ENCODE results near the gene RASSF5.
A peak's percentile ranks its signal among the peaks of the same experiment; 100 is the strongest.
"Not testable (repeated sequence)": the region's sequence is repeated elsewhere in the genome, so short reads cannot be mapped to it uniquely, and the experiment has no call there.

The RASSF5 gene

DNA sequence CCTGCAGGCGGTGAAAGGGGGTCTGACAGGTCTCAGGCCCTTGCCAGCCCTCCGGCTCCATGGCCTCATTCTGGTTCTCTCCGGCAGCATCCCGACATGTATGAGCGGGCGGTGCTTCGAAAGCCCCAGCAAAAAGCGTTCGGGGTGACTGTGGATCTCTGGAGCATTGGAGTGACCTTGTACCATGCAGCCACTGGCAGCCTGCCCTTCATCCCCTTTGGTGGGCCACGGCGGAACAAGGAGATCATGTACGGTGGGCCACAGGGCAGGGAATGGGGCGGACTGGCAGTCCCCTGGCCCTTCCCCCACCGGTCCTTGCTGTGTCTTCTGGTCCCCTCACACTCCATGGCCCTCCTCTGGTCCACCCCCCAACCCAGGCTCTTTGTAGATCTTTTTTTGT, 30.7 kb upstream of the RASSF5 start:
- no peak for DNase-seq (ENCODE audit: low read depth)

DNA sequence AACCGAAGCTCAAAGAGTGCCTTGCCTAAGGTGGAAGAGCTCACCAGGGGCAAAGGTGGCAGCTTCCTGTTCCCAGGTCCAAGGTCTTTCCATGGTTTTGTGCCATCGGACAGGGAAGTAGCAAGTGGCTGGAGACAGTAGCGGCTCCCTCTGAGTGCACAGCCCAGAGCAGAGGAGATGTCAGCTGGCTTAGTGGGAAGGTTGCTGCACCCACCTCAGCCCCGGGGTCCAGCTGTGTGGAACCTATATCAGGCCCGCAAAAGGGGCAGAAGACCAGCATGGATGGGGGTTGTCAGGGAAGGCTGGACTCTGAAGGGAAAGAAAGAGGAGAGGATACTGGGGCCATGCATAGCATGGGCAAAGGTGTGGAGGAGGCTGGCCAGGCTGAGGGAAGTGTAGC, 30.2 kb upstream of the RASSF5 start:
- no peak for DNase-seq (ENCODE audit: low read depth)

DNA sequence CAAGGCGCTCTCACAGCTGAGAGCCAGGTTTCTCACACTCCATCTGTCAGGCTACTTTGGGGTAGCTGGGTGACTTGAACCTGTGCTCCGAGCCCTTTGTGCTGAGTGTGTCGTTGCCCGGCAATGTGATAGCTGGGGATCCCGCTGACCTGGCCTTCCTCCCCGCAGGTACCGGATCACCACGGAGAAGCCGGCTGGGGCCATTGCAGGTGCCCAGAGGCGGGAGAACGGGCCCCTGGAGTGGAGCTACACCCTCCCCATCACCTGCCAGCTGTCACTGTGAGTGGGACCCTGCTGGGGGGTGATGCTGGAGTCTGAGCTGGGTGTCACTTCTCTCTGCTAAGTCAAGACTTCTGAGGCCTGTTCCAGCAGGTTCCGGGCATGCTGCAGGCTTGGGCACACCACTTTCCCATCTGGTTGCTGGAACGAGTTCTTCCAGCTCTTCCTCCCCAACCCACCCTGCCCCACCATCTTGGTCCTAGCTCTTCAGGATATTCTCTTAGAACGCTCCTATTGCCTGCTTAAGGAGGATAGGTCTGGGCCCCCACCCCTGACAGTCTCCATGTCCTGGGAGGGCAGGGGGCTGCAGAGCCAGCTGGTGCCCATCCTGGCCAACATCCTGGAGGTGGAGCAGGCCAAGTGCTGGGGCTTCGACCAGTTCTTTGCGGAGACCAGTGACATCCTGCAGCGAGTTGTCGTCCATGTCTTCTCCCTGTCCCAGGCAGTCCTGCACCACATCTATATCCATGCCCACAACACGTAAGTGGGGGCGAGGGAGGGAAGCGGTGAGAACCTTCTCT, 29.6 kb upstream of the RASSF5 start:
- no peak for DNase-seq (ENCODE audit: low read depth)

DNA sequence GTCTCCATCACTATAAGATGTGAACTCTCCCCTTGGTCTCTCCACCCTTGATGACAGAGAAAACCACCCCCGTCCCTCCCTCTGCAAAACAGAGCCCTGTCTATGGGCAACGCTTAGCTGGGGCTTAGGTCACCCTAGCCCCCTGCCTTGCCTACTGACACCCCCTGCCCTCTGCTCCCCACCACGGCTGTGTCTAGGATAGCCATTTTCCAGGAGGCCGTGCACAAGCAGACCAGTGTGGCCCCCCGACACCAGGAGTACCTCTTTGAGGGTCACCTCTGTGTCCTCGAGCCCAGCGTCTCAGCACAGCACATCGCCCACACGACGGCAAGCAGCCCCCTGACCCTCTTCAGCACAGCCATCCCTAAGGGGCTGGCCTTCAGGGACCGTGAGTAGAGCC, 28.6 kb upstream of the RASSF5 start:
- DNase-seq (ENCODE audit: low read depth) = no peak

DNA sequence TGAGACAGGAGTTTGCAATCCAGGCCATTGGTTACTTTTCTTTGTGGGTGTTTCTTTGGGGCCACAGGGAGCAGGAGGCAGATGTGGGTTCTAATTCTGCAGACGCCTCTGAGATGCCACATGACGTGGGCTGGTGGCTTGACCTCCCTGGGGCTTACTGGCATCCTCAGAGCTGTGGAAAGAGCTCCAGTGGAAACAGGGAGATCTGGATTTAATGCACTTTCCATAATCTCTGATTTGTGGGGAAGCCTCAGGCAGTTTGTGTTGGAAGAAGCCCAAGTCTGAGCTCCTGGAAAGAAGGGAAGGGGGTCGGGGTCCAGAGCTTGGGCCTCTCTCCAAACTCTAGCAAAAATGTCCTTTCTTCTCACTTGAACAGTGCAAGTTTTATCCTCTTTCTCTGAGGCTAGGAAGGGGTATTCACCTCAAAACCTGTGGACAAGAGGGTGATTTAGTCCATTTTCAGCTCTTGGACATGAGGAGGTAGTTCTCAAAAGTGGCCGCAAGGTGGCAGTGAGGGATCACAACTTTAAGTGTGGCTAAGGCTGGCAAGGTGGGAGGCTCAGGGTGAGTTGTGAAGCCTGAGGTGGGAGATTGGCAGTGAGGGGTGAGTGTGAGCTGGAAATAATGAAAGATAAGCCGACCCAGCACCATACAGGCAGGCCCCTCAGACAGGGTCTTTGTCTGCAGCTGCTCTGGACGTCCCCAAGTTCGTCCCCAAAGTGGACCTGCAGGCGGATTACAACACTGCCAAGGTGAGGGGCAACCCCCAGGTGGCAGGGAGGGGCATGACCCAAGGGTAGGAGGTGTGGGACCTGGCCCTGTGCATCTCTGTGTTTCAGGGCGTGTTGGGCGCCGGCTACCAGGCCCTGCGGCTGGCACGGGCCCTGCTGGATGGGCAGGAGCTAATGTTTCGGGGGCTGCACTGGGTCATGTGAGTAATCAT, 27.9 kb upstream of the RASSF5 start:
- peak; percentile 24 for DNase-seq (ENCODE audit: low read depth)

DNA sequence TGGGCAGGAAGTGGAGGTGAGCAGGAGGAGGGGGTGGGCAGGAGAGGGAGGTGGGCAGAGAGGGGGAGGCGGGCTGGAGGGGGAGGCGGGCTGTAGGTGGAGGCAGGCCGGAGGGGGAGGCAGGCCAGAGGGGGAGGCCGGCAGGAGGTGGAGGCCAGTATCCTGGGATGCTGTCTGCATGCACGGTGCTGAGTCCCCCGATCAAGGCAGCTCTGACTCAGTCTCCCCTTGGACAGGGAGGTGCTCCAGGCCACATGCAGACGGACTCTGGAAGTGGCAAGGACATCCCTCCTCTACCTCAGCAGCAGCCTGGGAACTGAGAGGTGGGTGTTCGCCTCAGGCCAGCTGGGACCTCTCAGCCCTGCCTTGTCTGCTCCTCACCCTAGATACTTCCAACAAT, 27.1 kb upstream of the RASSF5 start:
- no peak for DNase-seq (ENCODE audit: low read depth)

DNA sequence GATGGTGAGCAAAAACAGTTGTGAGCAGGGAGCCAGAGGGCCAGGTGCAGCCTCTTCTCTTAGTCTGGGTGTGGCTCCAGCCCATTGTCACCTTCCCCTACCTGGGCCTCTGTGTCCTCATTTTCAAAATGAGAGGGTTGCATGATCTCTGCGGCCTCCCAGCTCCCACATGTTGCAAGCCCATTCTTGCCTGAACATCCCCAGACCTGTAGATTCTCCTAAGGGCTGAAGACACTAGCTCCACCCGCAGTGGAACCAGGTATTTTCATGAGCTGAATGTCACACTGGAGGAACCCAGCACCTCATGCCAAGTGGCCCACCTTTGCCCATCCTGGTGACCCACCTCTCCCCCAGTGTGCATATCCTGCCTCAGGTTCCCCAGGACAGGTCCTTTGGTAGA, 24.7 kb upstream of the RASSF5 start:
- DNase-seq (ENCODE audit: low read depth) = no peak

DNA sequence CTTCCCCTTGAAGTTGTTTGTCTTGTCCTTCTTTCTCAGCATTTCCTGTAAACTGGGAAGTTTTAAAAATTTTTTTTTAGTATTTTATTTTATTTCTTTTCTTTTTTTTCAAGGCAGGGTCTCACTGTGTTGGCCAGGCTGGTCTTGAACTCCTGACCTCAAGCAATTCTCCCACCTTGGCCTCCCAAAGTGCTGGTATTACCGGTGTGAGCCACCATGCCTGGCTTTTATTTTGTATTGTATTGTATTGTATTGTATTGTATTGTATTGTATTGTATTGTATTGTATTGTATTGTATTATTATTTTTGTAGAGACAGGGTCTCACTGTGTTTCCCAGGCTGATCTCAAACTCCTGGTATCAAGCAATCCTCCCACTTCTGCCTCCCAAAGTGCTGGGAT, 23.5 kb upstream of the RASSF5 start:
- not testable (repeated sequence) for DNase-seq (ENCODE audit: low read depth)

DNA sequence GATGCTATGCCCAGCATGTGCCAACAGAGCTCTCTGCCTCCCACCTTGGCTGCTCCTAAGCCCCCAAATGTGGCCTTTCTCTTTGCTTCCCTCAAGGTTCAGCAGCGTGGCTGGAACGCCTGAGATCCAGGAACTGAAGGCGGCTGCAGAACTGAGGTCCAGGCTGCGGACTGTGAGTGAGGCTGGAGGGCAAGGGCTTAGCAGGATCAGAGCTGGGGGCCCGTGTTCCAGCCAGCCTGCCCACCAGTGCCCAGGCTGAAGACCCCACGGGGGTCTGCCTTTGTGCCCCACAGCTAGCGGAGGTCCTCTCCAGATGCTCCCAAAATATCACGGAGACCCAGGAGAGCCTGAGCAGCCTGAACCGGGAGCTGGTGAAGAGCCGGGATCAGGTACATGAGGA, 22.4 kb upstream of the RASSF5 start:
- no peak for DNase-seq (ENCODE audit: low read depth)

DNA sequence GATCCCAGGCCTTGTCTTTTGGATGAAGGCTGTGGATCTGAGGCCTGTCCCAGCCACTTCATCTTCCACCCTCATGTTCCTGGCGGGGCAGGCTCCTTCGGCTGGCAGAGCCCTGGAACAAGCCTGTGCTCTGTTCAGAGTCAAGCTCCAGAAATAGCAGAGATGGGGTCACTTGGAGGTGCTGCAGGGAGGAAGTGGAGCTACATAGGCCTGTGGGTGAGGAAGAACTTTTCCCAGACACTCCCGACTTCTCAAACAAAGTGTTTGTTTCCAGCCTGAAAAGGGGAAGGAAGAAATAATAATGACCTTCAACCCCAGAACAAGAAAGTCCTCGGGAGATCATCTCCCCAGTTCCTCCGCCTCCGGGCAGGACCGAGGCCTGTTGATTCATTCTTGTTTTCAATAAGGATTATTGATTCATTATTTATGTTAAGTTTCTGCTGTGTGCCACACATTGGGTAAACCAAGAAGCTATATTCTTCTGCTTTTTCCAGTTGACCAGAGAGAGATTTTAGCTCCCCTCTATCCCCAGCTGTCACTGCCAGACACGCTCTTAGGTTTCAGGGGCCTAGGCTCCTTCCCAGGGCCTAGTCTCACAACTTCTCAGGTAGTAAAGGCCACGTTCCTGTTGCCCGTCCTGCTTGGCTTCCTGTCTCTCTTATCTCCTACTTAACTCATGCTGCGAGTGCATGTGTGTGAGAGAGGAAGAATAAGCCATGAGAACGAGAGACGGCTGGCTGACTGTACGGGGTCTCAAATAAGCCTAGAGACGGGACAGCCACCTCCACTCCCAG, 20.1 kb upstream of the RASSF5 start:
- no peak for DNase-seq (ENCODE audit: low read depth)

DNA sequence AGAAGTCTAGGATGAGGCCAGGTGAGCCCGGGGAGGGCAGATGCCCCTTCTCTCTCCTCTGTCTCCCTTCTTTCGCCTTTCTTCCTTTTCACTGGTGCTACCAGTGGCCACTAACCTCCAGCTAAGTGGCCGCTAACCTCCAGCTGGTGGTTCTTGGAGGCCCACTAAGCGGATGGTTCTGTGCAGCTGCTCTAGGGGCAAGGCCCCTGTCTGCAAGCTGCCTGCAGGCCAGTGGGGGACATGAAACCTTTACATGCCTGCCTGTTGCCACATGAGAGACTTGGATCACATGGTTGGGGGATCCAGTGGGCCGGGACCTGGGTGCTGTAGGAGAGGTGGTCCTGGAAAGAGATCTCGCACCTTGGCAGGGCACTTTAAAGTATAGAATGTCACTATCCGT, 19.4 kb upstream of the RASSF5 start:
- DNase-seq (ENCODE audit: low read depth) = no peak

DNA sequence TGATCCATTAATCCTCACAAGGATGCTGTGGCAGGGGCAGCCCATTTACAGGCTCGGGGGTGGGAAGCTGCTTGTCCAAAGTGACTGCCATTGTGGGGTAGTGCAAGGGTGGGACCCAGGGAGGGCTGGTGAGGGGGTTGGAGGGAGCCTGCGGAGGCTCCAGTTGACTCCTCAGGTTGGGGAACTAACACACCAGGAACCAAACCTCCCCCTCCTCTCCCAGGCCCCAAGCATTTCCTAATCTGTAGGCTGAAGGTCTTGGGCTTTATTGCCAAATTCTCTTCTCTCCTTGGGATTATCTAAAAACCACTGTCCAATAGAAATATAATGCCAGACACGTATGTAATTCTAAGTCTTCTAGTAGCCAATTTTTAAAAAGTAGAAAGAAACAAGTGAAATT, 18.9 kb upstream of the RASSF5 start:
- no peak for DNase-seq (ENCODE audit: low read depth)

DNA sequence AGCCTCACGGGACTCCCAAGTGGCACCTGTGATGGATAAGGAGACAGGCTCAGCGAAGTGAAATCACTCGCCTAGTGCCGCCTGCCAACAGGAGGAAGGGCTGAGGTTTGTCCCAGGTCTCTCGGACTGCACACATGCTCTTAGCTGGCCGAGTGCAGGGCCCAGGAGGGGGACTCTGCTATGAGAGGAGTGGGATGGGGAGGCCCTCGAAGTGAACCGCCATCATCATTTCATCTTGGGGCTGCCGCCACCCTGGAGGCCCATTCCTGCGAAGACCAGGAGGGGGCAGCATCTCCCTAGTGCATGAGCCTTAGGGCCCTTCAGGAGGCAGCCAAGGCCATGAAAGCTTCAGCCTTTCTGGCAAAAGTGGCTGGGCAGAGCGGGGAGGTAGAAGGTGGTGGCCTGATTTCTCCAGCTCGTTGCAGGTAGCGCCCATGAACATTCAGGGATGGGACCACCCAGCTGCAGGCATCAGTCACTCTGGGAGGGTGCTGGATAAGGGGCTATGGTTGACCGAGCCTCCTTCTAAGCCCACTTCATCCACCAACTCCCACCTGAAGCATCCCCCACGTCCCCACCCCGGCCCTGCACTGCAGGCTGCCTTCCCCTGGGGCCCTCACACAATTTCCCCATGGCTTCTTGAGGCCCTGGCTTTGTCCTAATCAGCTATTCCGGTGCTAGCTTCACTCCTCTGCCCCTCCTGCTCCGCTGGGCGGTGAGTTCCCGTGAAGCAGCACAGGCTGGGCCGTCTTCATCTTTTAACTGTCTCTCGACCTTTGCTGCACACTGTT, 17.2 kb upstream of the RASSF5 start:
- DNase-seq (ENCODE audit: low read depth) = peak; percentile 34

DNA sequence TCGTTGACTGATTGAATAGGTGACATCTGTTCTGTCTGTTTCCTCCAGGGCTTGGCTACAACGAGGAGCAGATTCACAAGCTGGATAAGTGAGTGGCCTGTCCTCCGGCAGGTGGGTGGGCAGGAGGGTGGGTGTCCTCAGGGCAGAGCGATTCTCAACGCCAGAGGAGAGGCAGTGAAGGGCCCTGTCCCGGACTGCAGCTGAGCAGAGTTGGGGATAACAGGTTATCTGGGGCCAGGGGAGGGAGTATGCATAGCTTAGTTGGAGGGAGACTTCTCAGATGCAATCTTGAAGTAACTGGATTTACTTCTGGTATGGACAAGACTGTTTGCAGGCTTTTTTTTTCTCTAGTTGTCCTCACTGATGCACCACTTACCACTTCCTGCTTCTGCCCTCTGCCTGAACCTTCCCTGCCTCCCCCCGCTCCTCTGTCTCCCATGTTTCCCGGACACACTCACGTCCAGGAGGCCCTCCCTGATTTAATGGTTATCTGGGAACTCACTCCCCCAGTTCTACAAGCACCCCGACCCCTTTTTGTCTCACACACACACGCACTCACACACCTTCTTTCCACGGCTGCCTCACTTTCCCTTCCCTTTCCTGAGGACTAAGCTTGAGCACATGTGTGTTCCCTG, 16.4 kb upstream of the RASSF5 start:
- no peak for DNase-seq (ENCODE audit: low read depth)

DNA sequence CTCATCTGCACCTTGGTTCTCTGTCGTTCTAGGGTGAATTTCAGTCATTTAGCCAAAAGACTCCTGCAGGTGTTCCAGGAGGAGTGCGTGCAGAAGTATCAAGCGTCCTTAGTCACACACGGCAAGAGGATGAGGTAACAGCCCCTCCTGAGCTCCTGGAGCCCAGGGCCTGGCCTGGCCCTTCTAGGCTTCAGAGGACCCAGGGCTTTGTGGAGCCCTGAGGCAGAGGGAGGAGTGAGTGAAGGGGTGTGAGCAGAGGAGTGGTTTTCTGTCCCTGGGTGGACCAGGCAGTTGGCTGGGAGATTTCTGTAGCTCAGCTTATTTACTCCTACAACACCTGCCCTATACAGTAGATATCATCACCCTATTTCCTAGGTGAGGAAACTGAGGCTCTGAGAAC, 15.7 kb upstream of the RASSF5 start:
- no peak for DNase-seq (ENCODE audit: low read depth)

DNA sequence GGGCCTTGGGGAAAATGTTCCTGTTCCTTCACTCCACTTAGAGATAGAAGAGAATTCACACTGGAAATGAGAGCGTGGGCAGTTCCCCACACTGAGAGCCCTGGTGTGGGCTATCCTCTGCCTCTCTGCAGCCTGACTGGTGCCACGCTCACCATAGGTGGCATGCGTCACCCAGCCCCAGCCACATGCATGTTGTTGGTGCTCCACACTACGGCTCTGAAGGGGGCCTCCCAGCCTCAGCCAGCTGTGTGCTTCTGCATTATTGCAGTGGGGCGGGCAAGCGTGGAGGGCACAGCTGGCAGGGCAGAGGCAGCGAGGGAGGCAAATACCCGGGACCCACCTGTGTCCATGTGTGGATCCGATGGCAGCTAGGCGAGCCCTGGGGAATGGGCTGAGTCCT, 14.7 kb upstream of the RASSF5 start:
- no peak for DNase-seq (ENCODE audit: low read depth)

DNA sequence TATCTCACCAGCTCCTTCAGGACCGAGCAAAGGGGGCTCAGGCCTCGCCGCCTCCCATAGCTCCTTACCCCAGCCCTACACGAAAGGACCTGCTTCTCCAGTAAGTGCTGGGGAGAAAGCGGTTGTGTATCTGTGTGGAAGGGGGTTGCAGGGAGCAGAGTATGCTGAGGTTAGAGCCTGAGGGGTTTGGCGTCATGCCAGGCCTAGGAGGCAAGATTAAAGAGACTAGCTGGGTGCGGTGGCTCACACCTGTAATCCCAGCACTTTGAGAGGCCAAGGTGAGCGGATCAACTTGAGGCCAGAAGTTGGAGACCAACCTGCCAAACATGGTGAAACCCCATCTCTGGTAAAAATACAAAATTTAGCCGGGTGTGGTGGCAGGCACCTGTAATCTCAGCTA, 14.1 kb upstream of the RASSF5 start:
- DNase-seq (ENCODE audit: low read depth) = no peak

DNA sequence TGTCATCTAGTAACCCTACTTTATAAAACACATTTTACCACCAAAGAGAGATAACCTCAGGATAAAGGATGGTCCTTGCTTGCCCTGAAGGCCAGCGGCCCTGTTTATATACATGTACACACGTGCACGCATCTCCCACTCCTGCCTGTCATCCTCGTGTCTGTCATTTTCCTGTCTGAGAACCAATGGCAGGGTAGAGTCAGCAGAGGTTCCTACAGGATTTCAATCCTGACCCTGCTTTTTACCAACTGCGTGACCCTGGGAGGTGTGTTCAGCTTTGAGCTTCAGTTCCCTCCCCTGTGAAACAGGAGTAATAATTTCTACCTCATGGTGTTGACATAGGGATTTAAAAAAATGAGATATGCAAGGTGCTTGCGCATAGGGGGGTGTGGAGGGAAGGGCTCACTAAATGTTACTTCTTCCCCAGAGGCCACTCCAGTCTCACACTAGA, 12.3 kb upstream of the RASSF5 start:
- no peak for DNase-seq (ENCODE audit: low read depth)

DNA sequence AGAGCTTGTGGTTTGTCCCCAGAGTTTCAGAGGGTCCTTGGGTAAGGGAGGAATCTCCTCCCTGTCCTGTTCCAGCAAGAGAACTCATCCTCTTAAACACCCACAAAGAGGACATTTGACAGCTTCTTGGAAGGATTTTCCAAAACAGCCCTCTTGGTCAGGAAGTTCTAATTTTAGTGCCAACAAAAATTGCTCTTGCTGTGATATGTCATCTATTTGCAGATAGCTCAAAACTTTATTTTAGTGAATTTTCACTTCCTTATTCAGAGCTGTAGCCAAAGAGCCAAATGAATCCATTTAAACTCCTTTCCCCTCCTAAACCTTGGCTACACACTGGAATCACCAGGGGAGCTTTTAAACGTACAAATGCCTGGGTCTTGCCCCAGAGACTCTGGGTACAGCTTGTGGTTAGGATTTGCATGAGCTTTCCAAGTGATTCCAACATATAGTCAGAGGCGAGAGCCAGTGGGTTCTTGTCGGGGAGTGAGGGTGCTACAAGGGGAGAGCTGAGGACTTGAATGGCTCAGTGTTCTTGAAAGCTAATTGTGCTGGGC, 11.8 kb upstream of the RASSF5 start:
- DNase-seq (ENCODE audit: low read depth) = no peak

DNA sequence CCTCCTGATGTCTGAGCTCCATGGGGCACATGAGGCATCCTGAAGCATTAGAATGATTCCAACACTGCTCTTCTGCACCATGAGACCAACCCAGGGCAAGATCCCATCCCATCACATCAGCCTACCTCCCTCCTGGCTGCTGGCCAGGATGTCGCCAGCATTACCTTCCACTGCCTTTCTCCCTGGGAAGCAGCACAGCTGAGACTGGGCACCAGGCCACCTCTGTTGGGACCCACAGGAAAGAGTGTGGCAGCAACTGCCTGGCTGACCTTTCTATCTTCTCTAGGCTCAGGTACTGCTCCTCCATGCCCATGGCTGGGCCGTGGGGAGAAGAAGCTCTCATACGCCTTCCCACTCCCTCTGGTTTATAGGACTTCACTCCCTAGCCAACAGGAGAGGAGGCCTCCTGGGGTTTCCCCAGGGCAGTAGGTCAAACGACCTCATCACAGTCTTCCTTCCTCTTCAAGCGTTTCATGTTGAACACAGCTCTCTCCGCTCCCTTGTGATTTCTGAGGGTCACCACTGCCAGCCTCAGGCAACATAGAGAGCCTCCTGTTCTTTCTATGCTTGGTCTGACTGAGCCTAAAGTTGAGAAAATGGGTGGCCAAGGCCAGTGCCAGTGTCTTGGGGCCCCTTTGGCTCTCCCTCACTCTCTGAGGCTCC, 11.1 kb upstream of the RASSF5 start:
- DNase-seq (ENCODE audit: low read depth) = no peak

Data from activated T-helper 1 cell treated with Interleukin-2 at 50 U/mL for 16 hours (primary cell).